MCF 10A (cell line): ENCODE data around the gene ABCF2. TPM values are rescaled to one million over a fixed set of nuclear protein-coding genes. Genes with fewer than 3 reads are reported as not detected.

Experiments
- BruUV-seq: library from RNA; stranded (reverse); fragments of 400-500 nt; replicated peaks from 2 replicates; lab custom pipeline; 2021; lab: Mats Ljungman, UMichigan
- CTCF ChIA-PET: fragments of 300-600 bp; sonication (Branson Sonifier 250); formaldehyde crosslinking; extraction: SDS; loops from one replicate; lab custom pipeline; 2021; ENCODE audit warnings: antibody characterized with exemption, inconsistent platforms; lab: Yijun Ruan, JAX
- POLR2A ChIA-PET: fragments of 300-600, 350-650 bp; sonication (Branson Sonifier 250); formaldehyde crosslinking; extraction: SDS; loops from one replicate; lab custom pipeline; 2020; ENCODE audit warnings: antibody characterized with exemption, inconsistent platforms; lab: Yijun Ruan, JAX
- DNase-seq: peaks from one replicate; pipeline ENCODE4 v3.0.0-alpha.2; 2018; ENCODE audit not compliant: unreplicated experiment
- H3K27ac Mint-ChIP-seq: one replicate; pipeline ENCODE4 v1.8.0; 2022; ENCODE audit warnings: mild to moderate bottlenecking, low read depth, mixed read lengths; ENCODE audit not compliant: unreplicated experiment
- H3K27me3 Mint-ChIP-seq: one replicate; pipeline ENCODE4 v1.8.0; 2022; ENCODE audit warnings: mixed read lengths; ENCODE audit not compliant: insufficient read depth, unreplicated experiment
- H3K36me3 Mint-ChIP-seq: one replicate; pipeline ENCODE4 v1.8.0; 2022; ENCODE audit warnings: mild to moderate bottlenecking, moderate library complexity, mixed read lengths; ENCODE audit not compliant: insufficient read depth, unreplicated experiment
- H3K4me1 Mint-ChIP-seq: one replicate; pipeline ENCODE4 v1.8.0; 2022; ENCODE audit warnings: mixed read lengths; ENCODE audit not compliant: insufficient read depth, unreplicated experiment
- H3K4me3 Mint-ChIP-seq: one replicate; pipeline ENCODE4 v1.8.0; 2022; ENCODE audit warnings: mild to moderate bottlenecking, moderate library complexity, mixed read lengths; ENCODE audit not compliant: unreplicated experiment
- H3K9me3 Mint-ChIP-seq: one replicate; pipeline ENCODE4 v1.8.0; 2022; ENCODE audit warnings: mixed read lengths; ENCODE audit not compliant: unreplicated experiment
- intact Hi-C: fragments of 100-400 bp; cut with micrococcal nuclease; formaldehyde crosslinking; loops from 2 replicates; pipeline ENCODE4 v1.14.1; 2022
- total RNA-seq: library from RNA; stranded (reverse); gene quantifications from 2 replicates; pipeline ENCODE4 v1.2.3, GENCODE V29; 2022
- TF ChIP-seq, protein P1 (sequence below): fragments of 200-600 bp; IDR thresholded peaks from one replicate; pipeline ENCODE4 v1.8.0; 2022; ENCODE audit warnings: antibody characterized with exemption, mild to moderate bottlenecking; ENCODE audit not compliant: unreplicated experiment

Gene ABCF2
- total RNA-seq, 1 experiment from 2014 or later: 72.4 TPM

- TF ChIP-seq, protein P1, sequence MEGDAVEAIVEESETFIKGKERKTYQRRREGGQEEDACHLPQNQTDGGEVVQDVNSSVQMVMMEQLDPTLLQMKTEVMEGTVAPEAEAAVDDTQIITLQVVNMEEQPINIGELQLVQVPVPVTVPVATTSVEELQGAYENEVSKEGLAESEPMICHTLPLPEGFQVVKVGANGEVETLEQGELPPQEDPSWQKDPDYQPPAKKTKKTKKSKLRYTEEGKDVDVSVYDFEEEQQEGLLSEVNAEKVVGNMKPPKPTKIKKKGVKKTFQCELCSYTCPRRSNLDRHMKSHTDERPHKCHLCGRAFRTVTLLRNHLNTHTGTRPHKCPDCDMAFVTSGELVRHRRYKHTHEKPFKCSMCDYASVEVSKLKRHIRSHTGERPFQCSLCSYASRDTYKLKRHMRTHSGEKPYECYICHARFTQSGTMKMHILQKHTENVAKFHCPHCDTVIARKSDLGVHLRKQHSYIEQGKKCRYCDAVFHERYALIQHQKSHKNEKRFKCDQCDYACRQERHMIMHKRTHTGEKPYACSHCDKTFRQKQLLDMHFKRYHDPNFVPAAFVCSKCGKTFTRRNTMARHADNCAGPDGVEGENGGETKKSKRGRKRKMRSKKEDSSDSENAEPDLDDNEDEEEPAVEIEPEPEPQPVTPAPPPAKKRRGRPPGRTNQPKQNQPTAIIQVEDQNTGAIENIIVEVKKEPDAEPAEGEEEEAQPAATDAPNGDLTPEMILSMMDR: no peak
- peaks cover 6% of the 10 kb centered on the region for H3K36me3 Mint-ChIP-seq
- H3K4me3 Mint-ChIP-seq: peak overlapping the region; percentile 90
- peaks cover 38% of the 10 kb centered on the region for H3K4me1 Mint-ChIP-seq
- intact Hi-C loops: no loop called here
- no peak for DNase-seq
- no TSS peak for BruUV-seq
- ChIA-PET CTCF (interaction anchor here (0.6 to 1.8 kb wide), 3 partner anchors 53 to 141 kb away, joined by 3 to 10 read pairs (median 3); no protein-coding TSS in a partner anchor), POLR2A (interaction anchor here (0.7 to 2.5 kb wide), 3 partner anchors 14 to 20 kb away, joined by 3 to 12 read pairs (median 3); partner anchors contain the start of genes ABCF2 and CHPF2)
- H3K27me3 Mint-ChIP-seq: no peaks in the 10 kb centered on the region
- H3K27ac Mint-ChIP-seq: no peak overlapping the region
- H3K9me3 Mint-ChIP-seq: no peaks in the 10 kb centered on the region
These were observed 20.0 kb upstream of the ABCF2 start for GRCh38 chr7:151246851-151247580.

DNA sequence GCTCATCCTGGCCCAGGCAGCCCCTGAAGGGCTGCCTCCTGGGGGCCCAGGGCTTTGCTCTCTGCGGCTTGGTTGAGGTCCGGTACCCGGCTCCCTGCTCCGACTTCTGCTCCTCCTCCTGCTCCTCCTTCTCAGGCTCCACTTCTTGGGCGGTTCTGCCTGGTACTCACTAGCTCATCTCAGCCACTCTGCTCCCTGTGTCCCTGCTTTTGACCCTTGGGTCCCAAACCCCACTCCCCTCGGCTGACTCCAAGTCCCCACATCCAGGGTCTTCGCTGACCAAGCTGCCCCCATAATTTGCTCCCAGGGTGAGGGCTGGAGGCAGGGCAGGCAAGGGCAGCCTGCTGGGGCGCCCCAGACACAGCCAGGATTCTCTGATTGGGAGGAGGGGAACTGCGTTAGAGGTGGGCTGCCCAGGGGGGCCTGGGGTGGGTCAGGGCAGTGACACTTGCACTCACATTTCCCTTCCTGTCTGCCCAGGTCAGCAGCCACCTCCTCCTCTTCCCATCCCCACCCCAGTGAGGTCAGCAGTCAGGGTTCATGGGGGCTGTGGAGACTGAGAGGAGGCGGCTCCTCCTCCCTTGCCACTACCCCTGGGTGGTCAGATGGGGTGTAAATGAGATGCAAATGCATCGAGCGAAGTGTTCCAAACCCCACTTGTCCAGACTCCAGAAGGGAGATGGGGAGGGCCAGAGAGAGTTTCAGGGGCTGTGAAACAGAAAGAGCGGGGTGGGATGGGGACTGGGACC lies 19.3 kb upstream of the ABCF2 start:
- TF ChIP-seq, protein P1: no peak
- ChIA-PET CTCF (interaction anchor here (0.9 to 1.8 kb wide), 3 partner anchors 10 to 58 kb away, joined by 3 to 10 read pairs (median 3); no protein-coding TSS in a partner anchor), POLR2A (interaction anchor here (0.6 to 2.5 kb wide), 2 partner anchors 19 to 27 kb away, joined by 3 to 12 read pairs; partner anchors contain the start of gene ABCF2)
- BruUV-seq: no TSS peak
- peaks cover 37% of the 10 kb centered on the region for H3K4me1 Mint-ChIP-seq
- H3K36me3 Mint-ChIP-seq: peaks cover 6% of the 10 kb centered on the region
- no peak overlapping the region for H3K27ac Mint-ChIP-seq
- no peaks in the 10 kb centered on the region for H3K27me3 Mint-ChIP-seq
- intact Hi-C loops: no loop called here
- DNase-seq: no peak
- no peaks in the 10 kb centered on the region for H3K9me3 Mint-ChIP-seq
- no peak overlapping the region for H3K4me3 Mint-ChIP-seq

- H3K36me3 Mint-ChIP-seq: peaks cover 10% of the 10 kb centered on the region
- H3K27ac Mint-ChIP-seq: no peak overlapping the region
- no peaks in the 10 kb centered on the region for H3K27me3 Mint-ChIP-seq
- intact Hi-C loops: no loop called here
- TF ChIP-seq, protein P1: peak; percentile 43
- no peaks in the 10 kb centered on the region for H3K9me3 Mint-ChIP-seq
- ChIA-PET POLR2A (interaction anchor here (2.5 to 2.6 kb wide), 2 partner anchors 18 to 19 kb away, joined by 9 to 12 read pairs; partner anchors contain the start of gene ABCF2), CTCF (interaction anchor here (0.6 to 3.5 kb wide), 8 partner anchors 11 to 59 kb away, joined by 3 to 21 read pairs (median 4); partner anchors contain the start of genes ABCF2 and CHPF2)
- H3K4me1 Mint-ChIP-seq: peaks cover 31% of the 10 kb centered on the region
- BruUV-seq: no TSS peak
- H3K4me3 Mint-ChIP-seq: no peak overlapping the region
- no peak for DNase-seq
These were observed 18.5 kb upstream of the ABCF2 start for GRCh38 chr7:151245360-151246101.
